Uterus (tissue), 4 donors: Measurements from ENCODE around the gene PGLYRP1. TPM values are rescaled to one million over a fixed set of nuclear protein-coding genes. Genes with fewer than 3 reads are reported as not detected.

Experiments
- DNase-seq, 2 donors: peaks; one replicate each; pipeline ENCODE4 v3.0.0-alpha.2; 2019 to 2020
- H3K27ac ChIP-seq, 2 donors: fragments of 200-600 bp; sonication (generic); 1 replicate in 1 of 2; 2 replicates in 1 of 2; pipeline ENCODE4 v1.5.1; 2016 to 2018
- H3K27me3 ChIP-seq, 2 donors: fragments of 200-600 bp; sonication (generic); one replicate each; pipeline ENCODE4 v1.5.1; 2018 to 2019; ENCODE audit warnings: control low read depth in 1 of 2
- H3K36me3 ChIP-seq, 2 donors: fragments of 200-600 bp; sonication (generic); one replicate each; pipeline ENCODE4 v1.5.1; 2019; ENCODE audit warnings: control low read depth in 1 of 2
- H3K4me1 ChIP-seq, 2 donors: fragments of 200-600 bp; sonication (generic); one replicate each; pipeline ENCODE4 v1.5.1; 2018 to 2019; ENCODE audit warnings: control low read depth in 1 of 2
- H3K4me3 ChIP-seq, 2 donors: fragments of 200-600 bp; sonication (generic); 1 replicate in 1 of 2; 2 replicates in 1 of 2; pipeline ENCODE4 v1.5.1; 2018 to 2019; ENCODE audit warnings: mild to moderate bottlenecking in 1 of 2
- H3K9me3 ChIP-seq, 2 donors: fragments of 200-600 bp; sonication (generic); one replicate each; pipeline ENCODE4 v1.5.1; 2019; ENCODE audit warnings: control low read depth in 1 of 2
- CTCF ChIP-seq, 4 experiments: fragments of 200-600 bp in 2 of 4; fragments of 450-650 bp in 2 of 4; sonication (generic) in 2 of 4; IDR thresholded peaks; one replicate each; pipeline ENCODE4 v1.5.1; 2016 to 2019; ENCODE audit warnings: antibody characterized with exemption in 4 of 4, mild to moderate bottlenecking in 2 of 4, moderate library complexity in 1 of 4
- POLR2A ChIP-seq, 2 donors: fragments of 450-650 bp; IDR thresholded peaks; one replicate each; pipeline ENCODE4 v1.6.1; 2016; ENCODE audit warnings: antibody characterized with exemption in 2 of 2, mild to moderate bottlenecking in 1 of 2, moderate library complexity in 1 of 2
- intact Hi-C: fragments of 100-400 bp; cut with DNase I; formaldehyde crosslinking; loops from one replicate; pipeline ENCODE4 v1.15.1; 2023; ENCODE audit warnings: low total_unique reads
- total RNA-seq, 4 donors: library from RNA; depleted of rRNA in 3 of 4; stranded (reverse); fragments of >200 nt in 3 of 4; gene quantifications; one replicate each; pipeline versions ENCODE4 v1.1.0 to v1.2.4, GENCODE V29; 2014 to 2023
- donor health status: DM: yes; HTN: yes; CAD: no.

Gene PGLYRP1
- total RNA-seq, 4 donors from 2014 or later = not detected

GRCh38 chr19:46040952-46041500, 18.2 kb upstream of the PGLYRP1 start, which contains the start of gene IGFL4:
Gene IGFL4, minus strand, starts transcription at chr19:46041002. Its CDS starts 40 bp downstream, at chr19:46040962.
- H3K27me3 ChIP-seq = no peaks in the 10 kb centered on the region
- TF ChIP-seq CTCF (IDR thresholded peaks at IDR 0.05) (no peak), POLR2A (IDR thresholded peaks at IDR 0.05) (no peak)
- H3K9me3 ChIP-seq = no peaks in the 10 kb centered on the region
- no peak within 1 kb of the TSS for H3K27ac ChIP-seq
- intact Hi-C loops = no loop called here
- DNase-seq = no peak
- H3K36me3 ChIP-seq = no peaks in the 10 kb centered on the region
- H3K4me1 ChIP-seq = no peaks in the 10 kb centered on the region
- H3K4me3 ChIP-seq = no peak within 1 kb of the TSS

GRCh38 chr19:46040125-46040524, 17.3 kb upstream of the PGLYRP1 start:
- Histone ChIP-seq H3K36me3 (no peaks in the 10 kb centered on the region), H3K4me3 (no peak overlapping the region), H3K4me1 (no peaks in the 10 kb centered on the region), H3K27ac (no peak overlapping the region), H3K9me3 (no peaks in the 10 kb centered on the region), H3K27me3 (no peaks in the 10 kb centered on the region)
- intact Hi-C loops = no loop called here
- TF ChIP-seq POLR2A (IDR thresholded peaks at IDR 0.05) = no peak
- TF ChIP-seq CTCF (IDR thresholded peaks at IDR 0.05) = no peak
- no peak for DNase-seq

GRCh38 chr19:46036744-46037128, 13.9 kb upstream of the PGLYRP1 start:
- no peak overlapping the region for H3K4me3 ChIP-seq
- intact Hi-C loops = no loop called here
- no peaks in the 10 kb centered on the region for H3K36me3 ChIP-seq
- no peaks in the 10 kb centered on the region for H3K27me3 ChIP-seq
- H3K27ac ChIP-seq = no peak overlapping the region
- no peaks in the 10 kb centered on the region for H3K4me1 ChIP-seq
- H3K9me3 ChIP-seq = no peaks in the 10 kb centered on the region
- no peak for DNase-seq
- no peak for TF ChIP-seq CTCF (IDR thresholded peaks at IDR 0.05)
- TF ChIP-seq POLR2A (IDR thresholded peaks at IDR 0.05) = no peak

- DNase-seq = no peak
- TF ChIP-seq POLR2A (IDR thresholded peaks at IDR 0.05) (no peak), CTCF (IDR thresholded peaks at IDR 0.05) (no peak)
- Histone ChIP-seq H3K36me3 (no peaks in the 10 kb centered on the region), H3K9me3 (no peaks in the 10 kb centered on the region), H3K27me3 (no peaks in the 10 kb centered on the region), H3K4me3 (no peak overlapping the region), H3K4me1 (no peaks in the 10 kb centered on the region), H3K27ac (no peak overlapping the region)
- intact Hi-C loops = no loop called here
These were observed 13.3 kb upstream of the PGLYRP1 start for GRCh38 chr19:46035986-46036743.

GRCh38 chr19:46035546-46035945, 12.7 kb upstream of the PGLYRP1 start:
- H3K27ac ChIP-seq = no peak overlapping the region
- no peak for DNase-seq
- intact Hi-C loops = no loop called here
- no peak overlapping the region for H3K4me3 ChIP-seq
- H3K4me1 ChIP-seq = no peaks in the 10 kb centered on the region
- no peak for TF ChIP-seq POLR2A (IDR thresholded peaks at IDR 0.05)
- H3K36me3 ChIP-seq = no peaks in the 10 kb centered on the region
- no peaks in the 10 kb centered on the region for H3K9me3 ChIP-seq
- H3K27me3 ChIP-seq = no peaks in the 10 kb centered on the region
